A549 (cell line): Measurements from ENCODE around the gene C11orf21.

ENCODE experiments used
- KDM1A ChIP-seq: fragments of 200-600 bp; sonication (generic); IDR thresholded peaks from 2 replicates; pipeline ENCODE4 v1.6.1; 2016; ENCODE audit warnings: low read depth, mild to moderate bottlenecking
- NFE2L2 ChIP-seq: fragments of 150-350 bp; conservative IDR thresholded peaks from 2 replicates; pipeline ENCODE4 v1.6.1; 2014; ENCODE audit warnings: low read length
- NR3C1 ChIP-seq: fragments of >200 bp; sonication (Bioruptor Twin); formaldehyde crosslinking; IDR thresholded peaks from 3 replicates; pipeline ENCODE4 v1.6.1; 2017
- POLR2A ChIP-seq: IDR thresholded peaks from 2 replicates; pipeline ENCODE4 v1.6.1; 2012; ENCODE audit warnings: mild to moderate bottlenecking, low read length
- RAD21 ChIP-seq, 2 experiments: fragments of >200 bp in 1 of 2; sonication (Bioruptor Twin) in 1 of 2; formaldehyde crosslinking in 1 of 2; IDR thresholded peaks in 1 of 2; conservative IDR thresholded peaks in 1 of 2; 2 replicates in 1 of 2; 3 replicates in 1 of 2; pipeline ENCODE4 v1.6.1; 2012 to 2018; ENCODE audit warnings: inconsistent platforms in 1 of 2
- TF ChIP-seq, protein P1 (sequence below): fragments of >200 bp; sonication (Bioruptor Twin); formaldehyde crosslinking; IDR thresholded peaks from 3 replicates; pipeline ENCODE4 v1.5.1; 2016

GRCh38 chr11:2318707-2319106 is 17.0 kb upstream of the C11orf21 start:
- TF ChIP-seq NR3C1, result no peak
- no peak for TF ChIP-seq POLR2A
- TF ChIP-seq, protein P1, sequence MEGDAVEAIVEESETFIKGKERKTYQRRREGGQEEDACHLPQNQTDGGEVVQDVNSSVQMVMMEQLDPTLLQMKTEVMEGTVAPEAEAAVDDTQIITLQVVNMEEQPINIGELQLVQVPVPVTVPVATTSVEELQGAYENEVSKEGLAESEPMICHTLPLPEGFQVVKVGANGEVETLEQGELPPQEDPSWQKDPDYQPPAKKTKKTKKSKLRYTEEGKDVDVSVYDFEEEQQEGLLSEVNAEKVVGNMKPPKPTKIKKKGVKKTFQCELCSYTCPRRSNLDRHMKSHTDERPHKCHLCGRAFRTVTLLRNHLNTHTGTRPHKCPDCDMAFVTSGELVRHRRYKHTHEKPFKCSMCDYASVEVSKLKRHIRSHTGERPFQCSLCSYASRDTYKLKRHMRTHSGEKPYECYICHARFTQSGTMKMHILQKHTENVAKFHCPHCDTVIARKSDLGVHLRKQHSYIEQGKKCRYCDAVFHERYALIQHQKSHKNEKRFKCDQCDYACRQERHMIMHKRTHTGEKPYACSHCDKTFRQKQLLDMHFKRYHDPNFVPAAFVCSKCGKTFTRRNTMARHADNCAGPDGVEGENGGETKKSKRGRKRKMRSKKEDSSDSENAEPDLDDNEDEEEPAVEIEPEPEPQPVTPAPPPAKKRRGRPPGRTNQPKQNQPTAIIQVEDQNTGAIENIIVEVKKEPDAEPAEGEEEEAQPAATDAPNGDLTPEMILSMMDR, result no peak
- no peak for TF ChIP-seq KDM1A
- no peak for TF ChIP-seq RAD21 (conservative IDR thresholded peaks at IDR 0.05 in 1 of 2, IDR thresholded peaks at IDR 0.05 in 1 of 2)
- no peak for TF ChIP-seq NFE2L2
